Transverse colon (tissue), 4 donors: ENCODE data around the gene DZIP3. TPM values are rescaled to one million over a fixed set of nuclear protein-coding genes. Genes with fewer than 3 reads are reported as not detected.

Experiments
- DNase-seq: peaks from one replicate; pipeline ENCODE4 v3.0.0-alpha.2; 2019
- H3K27ac ChIP-seq, 4 donors: fragments of 200-600 bp; sonication (generic); 2 replicates each; pipeline ENCODE4 v1.5.1; 2016 to 2018; ENCODE audit warnings: inconsistent platforms in 4 of 4
- H3K27me3 ChIP-seq: fragments of 200-600 bp; sonication (generic); 2 replicates; pipeline ENCODE4 v1.5.1; 2017; ENCODE audit warnings: inconsistent platforms
- H3K36me3 ChIP-seq, 4 donors: fragments of 200-600 bp; sonication (generic); 2 replicates each; pipeline ENCODE4 v1.5.1; 2017 to 2019; ENCODE audit warnings: inconsistent platforms in 4 of 4
- H3K4me1 ChIP-seq, 4 donors: fragments of 200-600 bp; sonication (generic); 2 replicates each; pipeline ENCODE4 v1.5.1; 2017 to 2020; ENCODE audit warnings: inconsistent platforms in 4 of 4
- H3K4me3 ChIP-seq, 4 donors: fragments of 200-600 bp; sonication (generic); 1 replicate in 1 of 4; 2 replicates in 3 of 4; pipeline versions ENCODE4 v1.5.1 to v1.6.1; 2017 to 2019; ENCODE audit warnings: inconsistent platforms in 4 of 4
- H3K9me3 ChIP-seq, 2 donors: fragments of 200-600 bp; sonication (generic); 2 replicates each; pipeline ENCODE4 v1.5.1; 2017 to 2019; ENCODE audit warnings: inconsistent platforms in 2 of 2
- EP300 ChIP-seq: sonication (generic); formaldehyde crosslinking; IDR thresholded peaks from one replicate; pipeline ENCODE4 v1.6.1; 2017; ENCODE audit warnings: antibody characterized with exemption, low read depth
- POLR2A ChIP-seq: fragments of 450-650 bp; IDR thresholded peaks from one replicate; pipeline ENCODE4 v1.6.1; 2016; ENCODE audit warnings: antibody characterized with exemption, mild to moderate bottlenecking, moderate library complexity
- POLR2AphosphoS5 ChIP-seq, 3 donors: sonication (generic); formaldehyde crosslinking; IDR thresholded peaks; one replicate each; pipeline ENCODE4 v1.6.1; 2016; ENCODE audit warnings: antibody characterized with exemption in 3 of 3
- WGBS, 2 donors: methylation state at CpG; one replicate each; pipeline ENCODE4 v1.1.5; 2018; ENCODE audit warnings: low coverage in 1 of 2; 5-methylcytosine and 5-hydroxymethylcytosine counted together
- in situ Hi-C, 4 donors: fragments of 200-750 bp; cut with MboI; loops; one replicate each; pipeline versions ENCODE4 v1.15.0 to v1.15.1; 2017; ENCODE audit warnings: low sequenced_read_pairs in 3 of 4, low pct_ligation_motif_present in 1 of 4, low pct_unique_long_range_greater_than_20kb in 1 of 4
- intact Hi-C: fragments of 100-400 bp; cut with DNase I; formaldehyde crosslinking; loops from one replicate; pipeline ENCODE4 v1.15.1; 2023; ENCODE audit warnings: low total_unique reads
- total RNA-seq, 4 donors: library from RNA; depleted of rRNA; stranded (reverse); fragments of >200 nt; gene quantifications; one replicate each; pipeline ENCODE4 v1.1.0, GENCODE V29; 2016
- TF ChIP-seq, protein P1 (sequence below), 5 experiments: fragments of 200-600 bp in 3 of 5; fragments of 450-650 bp in 2 of 5; sonication (generic) in 3 of 5; IDR thresholded peaks; 1 replicate in 2 of 5; 2 replicates in 3 of 5; pipeline ENCODE4 v1.5.1; 2016 to 2017; ENCODE audit warnings: antibody characterized with exemption in 5 of 5, inconsistent platforms in 3 of 5, mild to moderate bottlenecking in 2 of 5, moderate library complexity in 1 of 5

The DZIP3 gene
- total RNA-seq, 4 donors from 2014 or later, result 1.5 to 7.4 (median 4.1) TPM

GRCh38 chr3:108705045-108705444, 115.5 kb downstream of the DZIP3 start:
- Histone ChIP-seq H3K4me3 (no peak overlapping the region), H3K27ac (no peak overlapping the region), H3K9me3 (peaks cover 11% of the 10 kb centered on the region in 2 donors), H3K36me3 (no peaks in the 10 kb centered on the region), H3K27me3 (no peaks in the 10 kb centered on the region), H3K4me1 (no peaks in the 10 kb centered on the region)
- 87 to 100% methylated on average over 1 of the region's 1 CpG for WGBS, 2 donors
- intact Hi-C loops (no loop called here), in situ Hi-C loops (no loop called here)
- DNase-seq, result no peak
- no peak for TF ChIP-seq EP300
- TF ChIP-seq, protein P1, sequence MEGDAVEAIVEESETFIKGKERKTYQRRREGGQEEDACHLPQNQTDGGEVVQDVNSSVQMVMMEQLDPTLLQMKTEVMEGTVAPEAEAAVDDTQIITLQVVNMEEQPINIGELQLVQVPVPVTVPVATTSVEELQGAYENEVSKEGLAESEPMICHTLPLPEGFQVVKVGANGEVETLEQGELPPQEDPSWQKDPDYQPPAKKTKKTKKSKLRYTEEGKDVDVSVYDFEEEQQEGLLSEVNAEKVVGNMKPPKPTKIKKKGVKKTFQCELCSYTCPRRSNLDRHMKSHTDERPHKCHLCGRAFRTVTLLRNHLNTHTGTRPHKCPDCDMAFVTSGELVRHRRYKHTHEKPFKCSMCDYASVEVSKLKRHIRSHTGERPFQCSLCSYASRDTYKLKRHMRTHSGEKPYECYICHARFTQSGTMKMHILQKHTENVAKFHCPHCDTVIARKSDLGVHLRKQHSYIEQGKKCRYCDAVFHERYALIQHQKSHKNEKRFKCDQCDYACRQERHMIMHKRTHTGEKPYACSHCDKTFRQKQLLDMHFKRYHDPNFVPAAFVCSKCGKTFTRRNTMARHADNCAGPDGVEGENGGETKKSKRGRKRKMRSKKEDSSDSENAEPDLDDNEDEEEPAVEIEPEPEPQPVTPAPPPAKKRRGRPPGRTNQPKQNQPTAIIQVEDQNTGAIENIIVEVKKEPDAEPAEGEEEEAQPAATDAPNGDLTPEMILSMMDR (IDR thresholded peaks at IDR 0.05), result no peak
- no peak for TF ChIP-seq POLR2A
- TF ChIP-seq POLR2AphosphoS5 (IDR thresholded peaks at IDR 0.05), result no peak

- Histone ChIP-seq H3K9me3 (no peaks in the 10 kb centered on the region), H3K4me3 (no peak overlapping the region), H3K4me1 (no peaks in the 10 kb centered on the region), H3K27ac (no peak overlapping the region), H3K36me3 (no peaks in the 10 kb centered on the region), H3K27me3 (no peaks in the 10 kb centered on the region)
- WGBS, 2 donors, result 90 to 95% methylated on average over 3 to 5 of the region's 5 CpGs
- DNase-seq, result no peak
- intact Hi-C loops (no loop called here), in situ Hi-C loops (no loop called here)
- TF ChIP-seq POLR2AphosphoS5 (IDR thresholded peaks at IDR 0.05) (no peak), EP300 (no peak), POLR2A (no peak)
- TF ChIP-seq, protein P1 (IDR thresholded peaks at IDR 0.05), result no peak
Observed at GRCh38 chr3:108713009-108713516, 123.5 kb downstream of the DZIP3 start.

DNA sequence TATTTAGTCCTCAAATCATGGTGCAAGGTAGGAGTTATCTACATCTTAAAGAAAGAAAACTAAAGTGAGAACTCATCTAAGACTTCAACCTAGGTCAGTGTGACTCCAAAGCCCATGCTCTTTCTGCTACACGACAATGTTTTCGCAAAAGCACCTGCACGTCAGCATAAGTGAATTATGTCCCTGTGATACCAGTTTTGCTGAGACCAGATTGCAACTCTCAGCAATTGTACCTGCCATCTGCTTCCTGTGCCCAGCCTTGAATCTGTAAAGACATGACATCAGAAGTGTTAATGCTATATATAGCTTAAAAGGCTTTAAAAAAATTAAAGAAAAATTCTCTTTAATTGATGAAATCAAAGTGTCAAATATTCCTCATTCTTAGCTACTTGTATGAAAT, 124.3 kb downstream of the DZIP3 start:
- Histone ChIP-seq H3K4me1 (no peaks in the 10 kb centered on the region), H3K36me3 (no peaks in the 10 kb centered on the region), H3K9me3 (no peaks in the 10 kb centered on the region), H3K4me3 (no peak overlapping the region), H3K27me3 (no peaks in the 10 kb centered on the region), H3K27ac (no peak overlapping the region)
- intact Hi-C loops, result no loop called here
- DNase-seq, result no peak
- WGBS, 2 donors, result 72 to 80% methylated on average over 3 of the region's 3 CpGs
- in situ Hi-C loops, result no loop called here
- TF ChIP-seq EP300 (no peak), POLR2A (no peak), POLR2AphosphoS5 (IDR thresholded peaks at IDR 0.05) (no peak)
- TF ChIP-seq, protein P1 (IDR thresholded peaks at IDR 0.05), result no peak

DNA sequence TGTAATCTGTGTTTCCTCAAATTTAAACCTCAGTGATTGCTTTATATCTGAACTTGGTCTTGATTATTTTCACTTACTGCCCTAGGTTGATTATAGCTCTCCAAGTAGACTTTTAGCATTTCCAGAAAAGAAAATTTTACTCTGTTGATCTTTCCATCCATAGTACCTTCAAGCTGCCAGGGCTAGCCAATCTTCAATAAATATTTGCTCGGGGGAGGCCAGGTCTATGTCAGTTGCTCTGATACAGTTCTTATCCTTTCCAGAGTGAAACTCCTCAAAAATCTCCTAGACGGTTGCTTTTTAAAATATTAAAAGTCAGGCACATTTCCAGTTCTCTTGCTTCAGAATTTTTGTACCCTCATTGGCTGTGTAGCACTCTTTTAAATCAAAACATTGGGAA, 128.9 kb downstream of the DZIP3 start:
- intact Hi-C loops (loop anchor here (5.0 kb wide), 1 partner anchor 1066 kb away; no protein-coding TSS in a partner anchor), in situ Hi-C loops (no loop called here)
- H3K36me3 ChIP-seq, result no peaks in the 10 kb centered on the region
- no peaks in the 10 kb centered on the region for H3K4me1 ChIP-seq
- TF ChIP-seq POLR2A (no peak), EP300 (no peak), POLR2AphosphoS5 (IDR thresholded peaks at IDR 0.05) (no peak)
- TF ChIP-seq, protein P1 (IDR thresholded peaks at IDR 0.05), result no peak
- H3K4me3 ChIP-seq, result no peak overlapping the region
- DNase-seq, result no peak
- H3K9me3 ChIP-seq, result no peaks in the 10 kb centered on the region
- no peaks in the 10 kb centered on the region for H3K27me3 ChIP-seq
- 72 to 80% methylated on average over 1 to 2 of the region's 2 CpGs for WGBS, 2 donors
- no peak overlapping the region for H3K27ac ChIP-seq
